Esophagus mucosa (tissue), 1 donor: ENCODE results near the gene LRRC36. TPM values are rescaled to one million over a fixed set of nuclear protein-coding genes. Genes with fewer than 3 reads are reported as not detected.
A peak's percentile ranks its signal among the peaks of the same experiment; 100 is the strongest.

Experiments used
- ATAC-seq: fragments of 200-7000 bp; cut with Tn5 transposase; one replicate; pipeline ENCODE4 v1.9.1; 2020
- total RNA-seq: library from RNA; stranded (reverse); gene quantifications from one replicate; pipeline ENCODE4 v1.2.4, GENCODE V29; 2023
- donor health status: DM: yes; HTN: yes; CAD: no.

LRRC36 gene
- total RNA-seq, 1 donor from 2014 or later: not detected

DNA sequence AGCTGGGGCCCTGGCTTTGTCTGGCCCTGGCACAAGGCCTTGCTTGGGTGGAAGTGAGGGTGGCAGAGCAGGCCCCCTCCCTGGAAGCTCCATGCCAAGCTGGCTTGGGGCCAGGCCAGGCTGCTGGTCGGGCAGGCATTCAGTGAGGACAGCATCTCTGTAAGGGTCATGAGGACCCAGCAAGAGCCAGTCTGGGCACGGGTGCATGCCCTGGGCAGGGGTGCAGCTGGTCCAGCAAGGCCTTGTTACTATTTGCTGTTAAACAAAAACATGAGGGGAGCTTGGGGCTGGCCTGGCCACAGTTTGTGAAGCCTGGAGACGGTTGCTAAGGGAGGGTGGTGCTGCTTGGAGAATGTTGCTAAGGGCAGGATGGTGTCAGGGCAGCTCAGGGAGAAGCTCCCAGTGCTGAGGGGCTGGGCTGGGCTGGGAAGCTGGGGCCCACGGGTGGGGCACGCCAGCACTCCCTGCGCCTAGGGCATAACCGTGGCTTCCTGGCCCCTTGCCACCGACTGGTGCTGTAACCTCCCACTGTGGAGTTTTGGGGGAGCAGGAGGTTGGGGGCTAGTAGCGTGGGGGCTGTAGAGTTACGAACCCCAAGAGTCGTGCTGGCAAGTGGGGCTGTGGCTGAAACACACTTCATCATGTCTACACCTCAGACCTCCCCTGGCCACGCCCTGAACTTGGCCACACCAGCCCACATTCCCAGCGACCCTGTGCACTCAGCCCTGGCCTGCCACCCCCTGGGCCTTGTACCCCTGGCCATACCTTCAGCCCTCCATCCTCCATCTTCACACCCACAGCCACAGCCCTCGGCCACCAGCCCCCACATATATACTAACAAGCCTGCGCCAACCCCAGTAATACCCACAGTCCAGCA lies 65.0 kb downstream of the LRRC36 start:
- ATAC-seq: no peak

DNA sequence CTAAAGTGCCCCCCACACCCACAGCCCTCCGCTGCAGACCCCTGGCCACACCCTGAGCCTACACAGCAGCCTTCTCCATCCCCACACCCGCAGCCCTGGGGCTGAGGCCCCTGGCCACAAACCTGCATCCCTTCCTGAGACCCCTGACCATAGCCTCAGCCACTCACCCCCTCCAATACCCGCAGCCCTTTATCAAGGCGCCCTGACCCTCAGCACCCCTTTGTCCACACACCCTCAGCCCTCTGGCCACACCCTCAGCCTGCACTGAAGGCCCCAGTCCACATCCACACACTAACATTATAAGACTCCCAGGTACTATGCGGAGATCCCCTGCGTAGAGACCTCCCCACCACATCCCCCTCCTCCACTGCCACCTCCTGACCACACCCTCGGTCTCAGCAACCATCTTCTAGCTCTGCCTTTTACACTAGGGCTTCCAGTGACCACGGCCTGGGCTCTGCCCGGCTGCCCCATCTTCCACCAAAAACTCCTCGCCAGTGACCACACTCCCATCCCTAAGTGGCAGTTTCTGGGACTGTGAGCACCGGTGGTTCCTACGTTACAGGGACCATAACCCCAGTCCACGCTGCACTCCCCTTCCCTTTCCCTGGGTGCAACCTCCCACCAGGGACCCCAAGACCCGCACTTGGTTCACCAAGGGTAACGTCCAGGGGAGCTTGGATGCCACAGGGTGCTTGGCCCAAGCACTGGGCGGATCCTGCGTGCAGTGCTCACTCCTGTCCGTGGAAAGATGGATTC lies 65.9 kb downstream of the LRRC36 start:
- no peak for ATAC-seq

DNA sequence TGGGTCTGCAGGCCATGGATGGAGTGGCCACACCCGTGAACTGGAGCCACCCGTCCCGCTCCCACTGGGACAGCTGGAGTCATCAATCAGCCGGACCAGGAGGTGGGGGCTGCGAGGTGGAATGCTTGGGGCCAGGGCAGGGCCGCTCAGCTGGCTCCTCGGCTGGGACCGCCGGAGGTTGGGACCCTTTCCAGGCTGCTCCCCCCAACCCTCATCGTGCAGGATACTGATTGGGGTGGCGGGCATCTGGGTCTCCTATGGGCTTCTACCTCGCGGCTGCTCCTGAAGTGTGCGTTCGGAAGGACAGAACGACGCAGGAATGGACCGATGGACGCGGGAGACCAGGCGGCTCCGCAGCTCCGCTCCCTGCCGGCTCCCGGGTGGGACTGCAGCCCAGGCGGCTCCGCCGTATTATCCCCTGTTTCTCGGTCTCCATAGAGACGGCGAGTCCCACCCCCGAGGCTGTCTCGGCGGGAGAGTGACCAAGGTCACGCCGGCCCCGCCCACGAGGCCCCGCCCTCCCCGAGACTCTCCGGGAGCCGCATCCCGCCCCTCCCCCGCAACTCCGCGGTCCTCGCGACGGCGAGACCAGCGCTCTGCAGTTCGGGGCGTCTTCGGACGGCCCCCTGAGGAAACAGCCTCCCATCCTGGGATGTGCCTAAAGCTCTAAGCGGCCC lies 66.6 kb downstream of the LRRC36 start, which contains the start of gene TPPP3:
TPPP3 (minus strand) TSS at position 388 of the 677 bp plus-strand sequence. CDS start 2,387 bp downstream, outside the sequence.
- peak; percentile 26 for ATAC-seq

GRCh38 chr16:67393788-67394154 lies 67.2 kb downstream of the LRRC36 start:
- ATAC-seq: no peak

DNA sequence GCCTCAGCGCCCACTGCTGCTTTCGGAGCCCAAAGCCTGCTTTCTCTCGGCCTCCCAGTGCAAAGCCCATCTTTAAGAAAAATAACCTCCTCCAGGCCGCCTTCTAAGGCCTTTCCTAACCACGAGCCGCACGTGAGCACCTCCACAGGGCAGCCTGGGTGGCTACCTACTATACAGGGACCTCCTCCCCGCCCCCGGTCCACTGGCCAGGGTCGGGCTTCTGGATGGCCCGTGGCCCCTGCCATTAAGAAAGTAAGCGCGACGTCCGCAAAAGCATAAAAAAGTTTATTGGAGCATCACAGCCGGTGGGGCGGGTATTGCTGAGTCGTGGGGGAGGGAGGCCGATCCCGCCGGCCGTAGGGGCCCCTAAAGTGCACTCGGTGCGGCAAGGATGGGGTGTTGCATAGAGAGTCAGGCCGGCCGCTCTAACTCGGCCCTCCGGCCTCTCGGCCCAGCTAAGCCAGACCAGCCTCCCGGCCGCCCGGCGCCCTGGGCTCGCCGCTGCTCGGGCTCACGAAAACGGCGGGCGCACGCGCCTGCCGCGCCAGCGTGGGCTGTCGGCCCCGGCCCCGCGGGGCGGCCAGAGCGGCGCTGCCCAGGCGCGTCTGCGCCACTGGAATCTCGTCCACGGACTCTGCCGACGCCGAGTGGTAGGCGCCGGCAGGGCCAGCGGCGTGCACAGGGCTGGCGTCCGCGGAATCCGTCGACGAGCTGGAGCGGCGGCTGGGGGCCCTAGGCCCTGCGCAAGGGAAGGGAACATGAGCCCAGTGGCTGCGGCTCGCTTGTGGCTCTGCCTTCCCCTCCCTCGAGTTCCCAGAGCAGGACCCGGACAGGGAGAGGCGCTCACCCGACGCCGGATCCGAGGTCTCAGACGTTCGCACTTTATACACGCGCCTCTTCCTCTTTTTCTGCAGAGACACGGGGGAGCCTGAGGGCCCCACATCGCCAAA lies 67.8 kb downstream of the LRRC36 start:
- ATAC-seq: no peak

DNA sequence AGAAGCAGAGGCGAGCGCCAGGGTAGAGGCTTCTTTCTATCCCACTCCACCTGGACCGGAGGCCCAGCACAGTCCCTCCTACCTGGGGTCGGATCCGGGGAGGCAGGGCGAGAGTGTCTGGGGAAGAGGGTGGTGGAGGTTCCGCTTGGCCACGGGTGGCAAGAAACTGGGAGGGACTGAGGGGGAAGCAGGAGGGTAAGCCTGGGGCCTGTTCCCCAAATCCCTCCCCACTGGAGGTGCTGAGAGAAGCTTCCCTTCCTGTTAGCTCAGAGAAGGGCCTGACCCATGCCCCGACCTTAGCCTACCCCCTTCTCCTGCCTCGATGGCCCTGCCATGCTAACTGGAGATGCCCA lies 68.5 kb downstream of the LRRC36 start:
- no peak for ATAC-seq

- ATAC-seq: peak; percentile 6
Observed at GRCh38 chr16:67395458-67396158, 69.0 kb downstream of the LRRC36 start.

GRCh38 chr16:67396159-67397035 lies 69.8 kb downstream of the LRRC36 start:
- ATAC-seq: peak; percentile 77

GRCh38 chr16:67397036-67397801 lies 70.6 kb downstream of the LRRC36 start:
- ATAC-seq: no peak

GRCh38 chr16:67397812-67398545 lies 71.4 kb downstream of the LRRC36 start:
- ATAC-seq: peak; percentile 44

DNA sequence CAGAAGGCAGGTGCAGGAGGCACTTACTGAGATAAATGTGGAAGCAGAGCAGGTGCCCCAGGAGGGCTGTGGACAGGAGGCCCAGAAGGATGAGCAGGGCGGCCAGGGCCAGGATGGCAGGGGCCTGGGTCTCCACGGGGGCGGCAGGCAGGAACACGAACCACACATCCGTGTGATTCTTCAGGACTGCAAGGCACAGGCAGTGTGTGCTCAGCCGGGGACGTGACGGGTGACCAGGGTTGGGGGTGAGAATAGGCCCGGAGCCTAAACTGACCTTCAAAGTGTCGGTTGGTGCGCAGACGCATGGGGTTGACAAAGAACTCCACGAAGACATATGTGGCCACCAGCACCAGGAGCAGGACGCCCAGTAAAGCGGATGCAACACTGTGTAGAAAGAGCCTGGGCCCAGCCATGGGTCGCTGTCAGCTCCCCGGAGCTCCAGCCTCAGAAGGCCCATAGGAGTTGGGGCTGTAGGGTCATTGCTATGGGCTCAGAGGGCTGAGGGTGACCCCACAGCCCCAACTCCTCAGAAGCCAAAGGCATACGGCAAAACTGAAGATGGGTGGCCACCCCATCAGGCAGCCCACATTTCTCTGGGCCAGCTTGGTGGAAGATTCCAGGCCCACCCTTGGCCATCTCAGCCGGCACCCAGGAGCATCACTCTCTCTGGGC lies 72.1 kb downstream of the LRRC36 start:
- ATAC-seq: no peak

- ATAC-seq: no peak
Observed at GRCh38 chr16:67399218-67399733, 72.7 kb downstream of the LRRC36 start.

DNA sequence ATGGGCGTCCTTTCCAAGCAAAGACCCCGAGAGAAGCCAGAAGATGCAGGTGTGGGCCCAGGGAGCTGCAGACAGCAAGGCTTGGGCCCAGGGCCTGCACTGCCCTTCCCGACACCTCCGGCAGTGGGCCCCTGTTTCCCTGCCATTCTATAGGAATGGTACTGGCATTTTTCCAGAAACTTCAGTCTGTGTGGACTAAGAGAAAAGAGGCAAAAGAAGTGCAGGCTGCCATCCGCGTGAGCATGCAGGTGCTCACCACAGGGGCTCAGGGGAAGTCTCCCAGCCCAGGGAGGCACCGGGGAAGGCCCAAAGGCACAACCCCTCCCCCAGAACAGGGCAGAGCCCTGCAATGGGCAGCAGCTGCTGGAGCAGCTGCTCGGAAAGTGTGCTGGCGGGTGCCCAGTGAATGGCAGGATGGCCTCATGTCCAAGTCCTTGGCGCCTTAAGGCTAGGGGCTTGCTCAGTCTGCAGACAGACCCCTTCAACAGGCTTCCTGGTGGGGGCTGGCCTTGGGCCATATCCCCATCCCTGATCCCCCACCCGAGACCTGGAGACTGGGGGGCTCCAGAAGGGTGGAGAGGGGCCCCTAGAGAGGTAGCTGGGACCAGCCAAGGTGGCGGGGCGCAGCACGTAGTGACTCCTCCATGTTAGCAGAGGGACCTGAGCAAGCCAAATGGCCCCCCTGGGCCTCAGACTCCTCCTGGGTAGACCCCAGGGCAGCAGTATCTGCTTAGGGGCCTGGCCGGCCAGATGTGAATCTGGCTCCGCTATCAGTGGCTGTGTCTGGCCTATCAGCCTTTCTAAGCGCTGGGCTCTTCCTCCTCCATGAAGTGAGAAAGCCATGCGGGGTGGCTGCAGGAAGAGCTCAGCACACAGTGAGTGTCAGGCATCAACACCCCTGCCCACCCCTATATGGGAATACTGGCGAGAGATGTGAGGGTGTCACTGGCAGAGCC lies 73.4 kb downstream of the LRRC36 start:
- no peak for ATAC-seq

GRCh38 chr16:67400901-67401300 lies 74.3 kb downstream of the LRRC36 start:
- ATAC-seq: no peak

DNA sequence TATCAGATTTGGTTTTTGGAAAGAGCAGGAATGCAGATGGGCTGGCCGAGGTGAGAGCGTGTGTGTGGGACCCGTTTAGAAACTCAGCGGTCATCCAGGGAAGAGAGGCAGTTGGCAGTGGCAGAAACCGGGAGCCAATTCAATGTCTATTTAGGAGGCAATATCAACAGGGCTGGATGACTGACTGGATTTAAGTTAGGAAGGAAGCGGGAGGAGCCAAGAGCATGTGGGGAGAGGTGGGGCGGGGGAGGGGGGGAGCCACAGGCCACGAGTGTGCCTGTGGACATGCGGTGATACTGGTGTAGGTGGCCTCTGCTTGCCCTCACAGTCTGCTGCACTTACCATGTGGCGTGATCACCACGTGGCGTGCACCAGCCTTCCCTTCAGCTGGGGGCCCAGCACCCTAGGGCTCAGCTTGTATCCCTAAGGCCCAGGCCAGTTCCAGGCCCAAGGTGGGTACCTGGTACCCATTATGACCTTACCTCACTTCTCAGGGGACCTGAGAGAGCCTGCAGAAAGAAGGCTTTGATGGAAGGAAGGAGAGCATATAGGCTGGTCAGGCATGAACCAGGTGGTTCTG lies 77.5 kb downstream of the LRRC36 start:
- peak; percentile 28 for ATAC-seq

DNA sequence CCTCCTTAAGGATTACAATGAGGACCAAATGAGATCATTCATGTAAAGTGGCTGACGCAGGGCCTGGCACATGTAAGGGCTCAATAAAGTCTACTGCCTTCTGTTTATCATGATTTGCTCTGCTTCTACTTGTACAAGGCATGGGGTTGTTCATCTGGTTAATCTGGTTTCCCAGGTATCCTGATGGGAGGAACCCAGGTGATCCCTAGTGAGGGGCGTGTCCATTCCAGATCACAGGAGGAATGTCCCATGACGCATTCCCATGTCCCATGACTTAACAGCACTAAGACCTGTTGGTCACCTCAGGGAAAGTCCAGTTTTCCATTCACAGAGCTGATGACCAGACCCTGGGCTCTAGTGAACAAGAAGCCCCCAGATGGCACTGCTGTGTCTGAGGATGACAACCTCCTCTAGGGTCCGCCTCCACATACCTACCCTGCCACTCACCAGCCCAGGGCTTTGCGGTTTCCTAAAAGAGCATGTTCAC lies 78.2 kb downstream of the LRRC36 start:
- peak; percentile 96 for ATAC-seq
